ENCODE measurements around the gene SPDYE18. TPM values are rescaled to one million over a fixed set of nuclear protein-coding genes. Genes with fewer than 3 reads are reported as not detected.
"Not testable (repeated sequence)": the region's sequence is repeated elsewhere in the genome, so short reads cannot be mapped to it uniquely, and the experiment has no call there.

The SPDYE18 gene
- total and polyA plus RNA-seq, 7 experiments from 2014 or later: 1.1 to 3.3 (median 1.9) TPM; not detected in 2

- H3K4me3 Mint-ChIP-seq; H3K9me3 Mint-ChIP-seq; POLR2A ChIA-PET; H3K4me1 ChIP-seq (ENCODE audit: control insufficient read depth in 2 of 2, insufficient read depth in 2 of 2, low read length in 2 of 2); ATAC-seq; H3K4me3 ChIP-seq (ENCODE audit: low read length); CTCF ChIA-PET; intact Hi-C loops (cut with micrococcal nuclease); H3K9me3 ChIP-seq (ENCODE audit: control insufficient read depth in 2 of 3, low read length in 3 of 3); H3K27me3 ChIP-seq (ENCODE audit: control insufficient read depth in 2 of 2, insufficient read depth in 2 of 2, low read length in 2 of 2); H3K27ac Mint-ChIP-seq; H3K27me3 Mint-ChIP-seq; H3K36me3 ChIP-seq (ENCODE audit: control insufficient read depth in 2 of 3, insufficient read depth in 3 of 3, low read length in 3 of 3); H3K4me1 Mint-ChIP-seq; DNase-seq; H3K27ac ChIP-seq (ENCODE audit: low read depth, low read length): not testable (repeated sequence)
- H3K36me3 Mint-ChIP-seq: peaks cover 5 to 27% (median 11%) of the 10 kb centered on the region in 5 donors
Measured at GRCh38 chr7:77092301-77092700, 29.9 kb upstream of the SPDYE18 start.

DNA sequence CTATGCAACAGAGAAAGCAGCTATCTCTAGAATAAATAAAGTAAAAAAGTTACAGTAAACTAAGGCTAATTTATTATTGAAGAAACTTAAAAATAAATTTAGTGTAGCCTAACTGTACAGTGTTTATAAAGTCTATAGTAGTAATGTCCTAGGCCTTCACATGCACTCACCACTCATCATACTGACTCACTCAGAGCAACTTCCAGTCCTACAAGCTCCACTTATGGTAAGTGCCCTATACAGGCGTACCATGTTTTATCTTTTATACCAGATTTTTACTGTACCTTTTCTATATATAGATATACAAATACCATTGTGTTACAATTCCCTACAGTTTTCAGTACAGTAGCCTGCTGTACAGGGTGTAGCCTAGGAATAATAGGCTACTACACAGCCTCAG is 19.8 kb upstream of the SPDYE18 start:
- H3K27ac Mint-ChIP-seq; ATAC-seq; H3K9me3 Mint-ChIP-seq; DNase-seq; H3K27me3 Mint-ChIP-seq; H3K4me3 Mint-ChIP-seq; POLR2A ChIA-PET; intact Hi-C loops (cut with micrococcal nuclease); H3K4me3 ChIP-seq (ENCODE audit: low read length); H3K36me3 ChIP-seq (ENCODE audit: control insufficient read depth in 2 of 3, insufficient read depth in 3 of 3, low read length in 3 of 3); H3K27ac ChIP-seq (ENCODE audit: low read depth, low read length); H3K9me3 ChIP-seq (ENCODE audit: control insufficient read depth in 2 of 3, low read length in 3 of 3); H3K36me3 Mint-ChIP-seq; H3K27me3 ChIP-seq (ENCODE audit: control insufficient read depth in 2 of 2, insufficient read depth in 2 of 2, low read length in 2 of 2); H3K4me1 Mint-ChIP-seq; H3K4me1 ChIP-seq (ENCODE audit: control insufficient read depth in 2 of 2, insufficient read depth in 2 of 2, low read length in 2 of 2): not testable (repeated sequence)
- CTCF ChIA-PET: interaction anchor here (0.6 kb wide), 1 partner anchor 1062 kb away, joined by 3 read pairs; no protein-coding TSS in a partner anchor

GRCh38 chr7:77080236-77080635 is 17.9 kb upstream of the SPDYE18 start:
- H3K9me3 Mint-ChIP-seq; H3K27me3 Mint-ChIP-seq; H3K36me3 ChIP-seq (ENCODE audit: control insufficient read depth in 2 of 3, insufficient read depth in 3 of 3, low read length in 3 of 3); ATAC-seq; CTCF ChIA-PET; intact Hi-C loops (cut with micrococcal nuclease); H3K27me3 ChIP-seq (ENCODE audit: control insufficient read depth in 2 of 2, insufficient read depth in 2 of 2, low read length in 2 of 2); H3K4me1 Mint-ChIP-seq; H3K9me3 ChIP-seq (ENCODE audit: control insufficient read depth in 2 of 3, low read length in 3 of 3); POLR2A ChIA-PET; H3K4me1 ChIP-seq (ENCODE audit: control insufficient read depth in 2 of 2, insufficient read depth in 2 of 2, low read length in 2 of 2); H3K27ac ChIP-seq (ENCODE audit: low read depth, low read length); H3K4me3 ChIP-seq (ENCODE audit: low read length); H3K4me3 Mint-ChIP-seq; DNase-seq: not testable (repeated sequence)
- peak overlapping the region in 2 of 9 donors; percentile 7 to 17 for H3K27ac Mint-ChIP-seq
- peaks cover 0 to 18% (median 14%) of the 10 kb centered on the region in 5 donors for H3K36me3 Mint-ChIP-seq

DNA sequence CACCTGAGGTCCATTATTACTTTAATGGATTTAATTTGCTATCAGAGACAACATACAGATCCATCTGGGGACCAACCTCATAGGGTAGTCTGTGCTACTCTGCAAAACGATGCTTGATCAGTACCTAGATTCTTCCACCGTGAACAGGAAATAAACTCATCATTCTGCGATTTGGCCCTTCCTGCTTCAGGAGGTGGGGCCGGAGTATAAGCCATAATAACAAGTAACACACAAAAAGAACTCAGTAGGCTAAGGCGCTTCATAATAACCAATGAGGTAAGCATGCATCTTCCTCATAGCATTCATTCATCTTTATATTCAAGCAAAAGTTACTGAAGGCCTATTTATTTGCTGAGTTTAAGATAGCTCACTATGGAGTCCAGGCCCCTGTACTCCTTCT is 17.3 kb upstream of the SPDYE18 start:
- ATAC-seq; H3K27ac ChIP-seq (ENCODE audit: low read depth, low read length); DNase-seq; H3K27ac Mint-ChIP-seq; H3K36me3 ChIP-seq (ENCODE audit: control insufficient read depth in 2 of 3, insufficient read depth in 3 of 3, low read length in 3 of 3); H3K4me3 Mint-ChIP-seq; POLR2A ChIA-PET; H3K4me1 ChIP-seq (ENCODE audit: control insufficient read depth in 2 of 2, insufficient read depth in 2 of 2, low read length in 2 of 2); H3K27me3 ChIP-seq (ENCODE audit: control insufficient read depth in 2 of 2, insufficient read depth in 2 of 2, low read length in 2 of 2); CTCF ChIA-PET; H3K9me3 ChIP-seq (ENCODE audit: control insufficient read depth in 2 of 3, low read length in 3 of 3); H3K4me1 Mint-ChIP-seq; H3K9me3 Mint-ChIP-seq; H3K27me3 Mint-ChIP-seq; H3K4me3 ChIP-seq (ENCODE audit: low read length); intact Hi-C loops (cut with micrococcal nuclease): not testable (repeated sequence)
- H3K36me3 Mint-ChIP-seq: peaks cover 2 to 24% (median 20%) of the 10 kb centered on the region in 5 donors

- H3K27ac Mint-ChIP-seq; CTCF ChIA-PET; H3K27me3 ChIP-seq (ENCODE audit: control insufficient read depth in 2 of 2, insufficient read depth in 2 of 2, low read length in 2 of 2); H3K4me1 ChIP-seq (ENCODE audit: control insufficient read depth in 2 of 2, insufficient read depth in 2 of 2, low read length in 2 of 2); H3K4me3 ChIP-seq (ENCODE audit: low read length); H3K9me3 ChIP-seq (ENCODE audit: control insufficient read depth in 2 of 3, low read length in 3 of 3); H3K4me1 Mint-ChIP-seq; H3K27me3 Mint-ChIP-seq; POLR2A ChIA-PET; H3K4me3 Mint-ChIP-seq; DNase-seq; ATAC-seq; H3K36me3 ChIP-seq (ENCODE audit: control insufficient read depth in 2 of 3, insufficient read depth in 3 of 3, low read length in 3 of 3); intact Hi-C loops (cut with micrococcal nuclease); H3K27ac ChIP-seq (ENCODE audit: low read depth, low read length): not testable (repeated sequence)
- Mint-ChIP-seq H3K36me3 (peaks cover 7 to 29% (median 25%) of the 10 kb centered on the region in 5 donors), H3K9me3 (peaks cover 0 to 12% (median 5%) of the 10 kb centered on the region in 11 donors)
Measured at GRCh38 chr7:77079112-77079511, 16.8 kb upstream of the SPDYE18 start.

GRCh38 chr7:77077060-77077459 is 14.7 kb upstream of the SPDYE18 start:
- CTCF ChIA-PET; ATAC-seq; H3K4me1 Mint-ChIP-seq; H3K36me3 ChIP-seq (ENCODE audit: control insufficient read depth in 2 of 3, insufficient read depth in 3 of 3, low read length in 3 of 3); intact Hi-C loops (cut with micrococcal nuclease); H3K27ac Mint-ChIP-seq; H3K27ac ChIP-seq (ENCODE audit: low read depth, low read length); H3K4me3 ChIP-seq (ENCODE audit: low read length); H3K4me1 ChIP-seq (ENCODE audit: control insufficient read depth in 2 of 2, insufficient read depth in 2 of 2, low read length in 2 of 2); H3K4me3 Mint-ChIP-seq; DNase-seq; H3K27me3 Mint-ChIP-seq; POLR2A ChIA-PET; H3K9me3 ChIP-seq (ENCODE audit: control insufficient read depth in 2 of 3, low read length in 3 of 3); H3K27me3 ChIP-seq (ENCODE audit: control insufficient read depth in 2 of 2, insufficient read depth in 2 of 2, low read length in 2 of 2): not testable (repeated sequence)
- Mint-ChIP-seq H3K9me3 (peaks cover 0 to 13% (median 5%) of the 10 kb centered on the region in 11 donors), H3K36me3 (peaks cover 8 to 34% (median 27%) of the 10 kb centered on the region in 5 donors)

- H3K27ac ChIP-seq (ENCODE audit: low read depth, low read length); H3K36me3 ChIP-seq (ENCODE audit: control insufficient read depth in 2 of 3, insufficient read depth in 3 of 3, low read length in 3 of 3); H3K4me1 ChIP-seq (ENCODE audit: control insufficient read depth in 2 of 2, insufficient read depth in 2 of 2, low read length in 2 of 2); CTCF ChIA-PET; H3K27me3 ChIP-seq (ENCODE audit: control insufficient read depth in 2 of 2, insufficient read depth in 2 of 2, low read length in 2 of 2); POLR2A ChIA-PET; intact Hi-C loops (cut with micrococcal nuclease); H3K4me3 ChIP-seq (ENCODE audit: low read length); ATAC-seq; DNase-seq; H3K27me3 Mint-ChIP-seq; H3K4me3 Mint-ChIP-seq; H3K9me3 ChIP-seq (ENCODE audit: control insufficient read depth in 2 of 3, low read length in 3 of 3); H3K27ac Mint-ChIP-seq: not testable (repeated sequence)
- peaks cover 0 to 13% (median 5%) of the 10 kb centered on the region in 11 donors for H3K9me3 Mint-ChIP-seq
- H3K36me3 Mint-ChIP-seq: peaks cover 15 to 43% (median 40%) of the 10 kb centered on the region in 5 donors
- peaks cover 3 to 23% (median 17%) of the 10 kb centered on the region in 7 donors for H3K4me1 Mint-ChIP-seq
Measured at GRCh38 chr7:77074786-77075396, 12.5 kb upstream of the SPDYE18 start.

All from naive thymus-derived CD4-positive, alpha-beta T cell (primary cell).